GM19438 (cell line): Measurements from ENCODE around the gene TOMM40L.
A peak's percentile ranks its signal among the peaks of the same experiment; 100 is the strongest.

Experiments
- ATAC-seq: cut with Tn5 transposase; IDR thresholded peaks from one replicate; pipeline ENCODE4 v1.9.1; 2021; ENCODE audit warnings: low read depth; ENCODE audit not compliant: unreplicated experiment

Gene TOMM40L

DNA sequence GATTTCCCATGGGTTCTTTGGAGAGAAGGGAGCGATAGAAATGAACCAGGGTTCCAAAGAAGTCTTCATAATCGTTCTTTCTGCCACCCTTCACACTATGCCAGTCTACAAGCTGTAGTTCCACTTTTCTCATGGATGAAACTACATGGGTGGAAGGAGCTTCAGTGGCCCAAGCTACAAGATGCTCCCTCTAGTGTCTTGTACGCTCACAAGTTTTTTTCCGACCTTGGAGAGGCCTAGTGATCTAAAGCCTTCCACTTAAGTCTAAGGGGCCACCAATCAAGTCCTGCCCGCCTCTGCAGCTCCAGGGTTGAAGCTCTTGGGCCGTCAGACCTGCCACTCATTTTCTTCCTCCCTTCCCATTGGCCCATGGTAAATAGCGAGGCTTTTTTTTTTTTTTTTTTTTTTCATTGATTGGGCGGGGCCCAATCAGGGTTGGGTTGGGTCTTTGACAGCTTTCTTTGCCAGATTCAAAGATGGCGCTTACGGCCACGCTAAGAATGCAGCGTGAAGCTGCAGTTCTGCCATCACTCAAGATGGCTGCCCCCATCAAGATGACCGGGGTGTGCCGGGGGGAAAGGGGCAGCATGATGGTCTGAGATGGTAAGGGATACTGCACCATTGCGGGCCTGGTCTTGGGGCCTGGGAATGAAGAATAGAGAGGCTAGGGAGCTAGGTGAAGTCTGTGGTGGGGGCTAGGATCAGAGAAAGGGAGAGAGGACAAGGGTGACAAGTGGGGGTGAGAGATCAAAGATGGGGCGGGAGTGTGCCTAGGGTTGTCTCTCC lies at the start of gene TOMM40L:
TOMM40L (plus strand) TSS at position 527 of the 786 bp plus-strand sequence. CDS start 430 bp downstream, outside the sequence.
- ATAC-seq = peak; percentile 93

DNA sequence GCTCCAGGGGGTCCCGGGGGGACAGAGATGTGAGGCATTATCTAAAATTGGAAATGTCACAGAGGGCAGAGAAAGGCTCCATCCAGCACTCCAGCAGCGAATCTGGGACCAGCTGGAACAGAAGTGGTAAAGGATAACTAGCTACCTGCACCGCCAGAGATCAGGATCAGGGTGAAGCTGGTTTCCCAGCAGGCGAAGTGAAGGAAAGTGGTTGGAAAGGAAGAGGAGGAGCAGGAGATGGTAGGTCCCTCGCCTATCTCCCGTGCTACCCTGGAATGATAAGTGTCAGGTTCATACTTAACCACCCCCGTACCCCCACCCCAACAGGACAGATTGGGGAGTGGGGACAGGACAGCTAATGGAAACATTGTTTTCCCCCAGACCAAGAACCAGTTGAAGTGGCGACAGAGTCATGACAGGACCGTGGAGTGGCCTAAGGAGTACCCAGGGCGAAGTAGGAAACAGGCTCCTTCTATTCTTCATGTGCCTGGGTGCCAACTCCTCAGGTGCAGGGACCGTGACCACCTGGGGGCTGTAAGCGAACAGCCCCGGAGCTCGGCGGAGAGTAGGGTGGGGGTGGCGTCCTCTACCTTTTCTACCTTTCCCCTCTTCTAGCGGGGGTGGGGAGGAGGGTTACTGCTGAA lies 49.3 kb upstream of the TOMM40L start:
- ATAC-seq = no peak

DNA sequence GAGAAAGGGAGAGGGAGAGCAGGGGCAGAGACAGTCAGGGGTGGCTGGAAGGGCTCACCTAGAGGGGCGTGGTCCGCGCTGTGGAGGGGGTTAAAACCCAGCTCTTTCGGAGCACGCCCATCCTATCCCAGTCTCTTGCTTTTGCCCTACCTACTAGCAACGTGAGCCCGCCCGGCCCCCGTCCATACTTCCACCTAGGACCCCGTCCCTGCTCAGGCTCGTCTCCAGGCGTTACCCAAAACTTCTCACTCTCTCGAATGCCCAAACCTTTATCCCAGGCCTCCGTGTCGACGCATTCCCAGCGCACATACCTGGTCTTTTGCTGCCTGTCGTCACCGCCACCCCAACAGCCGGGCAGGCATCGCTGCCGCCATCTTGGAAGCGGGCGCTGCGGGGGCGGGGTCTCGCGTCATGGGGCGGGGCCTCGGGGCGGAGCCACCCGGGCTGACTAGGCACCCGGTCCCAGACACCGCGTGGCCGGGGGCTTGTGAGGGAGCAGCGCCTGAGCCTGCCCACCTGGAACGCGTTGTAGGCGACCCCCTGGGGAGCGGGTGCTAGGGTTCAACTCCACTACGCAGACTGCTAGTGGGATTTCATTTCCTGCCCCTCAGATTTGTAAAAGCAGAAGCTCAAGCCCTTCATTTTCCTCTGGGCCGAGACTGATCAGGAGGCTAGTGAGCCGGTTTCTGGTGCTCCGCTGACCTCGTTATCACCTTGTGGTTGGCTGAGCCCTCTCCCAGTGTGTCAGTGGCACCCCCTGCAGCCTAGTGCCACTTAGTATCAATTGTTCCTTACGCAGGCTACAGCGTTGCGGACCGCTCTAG lies 48.5 kb upstream of the TOMM40L start, which contains the start of gene B4GALT3:
B4GALT3 (minus strand) TSS at position 396 of the 824 bp plus-strand sequence. CDS start 1,447 bp downstream, outside the sequence.
- peak; percentile 81 for ATAC-seq

DNA sequence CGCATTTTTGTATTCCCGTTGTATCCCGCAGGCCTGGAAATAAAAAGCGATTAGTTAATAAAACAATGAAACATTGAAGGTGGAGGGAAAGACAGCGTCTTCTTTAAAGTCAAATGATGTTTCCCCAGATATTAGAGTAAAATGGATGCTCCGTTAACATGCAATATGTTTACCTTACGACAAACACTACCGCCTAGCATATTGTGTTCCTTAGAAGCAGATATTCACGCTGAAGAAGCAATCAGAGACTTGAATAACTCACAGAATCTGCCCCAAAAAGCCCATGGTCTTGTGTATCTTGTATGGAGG lies 48.0 kb upstream of the TOMM40L start:
- no peak for ATAC-seq

DNA sequence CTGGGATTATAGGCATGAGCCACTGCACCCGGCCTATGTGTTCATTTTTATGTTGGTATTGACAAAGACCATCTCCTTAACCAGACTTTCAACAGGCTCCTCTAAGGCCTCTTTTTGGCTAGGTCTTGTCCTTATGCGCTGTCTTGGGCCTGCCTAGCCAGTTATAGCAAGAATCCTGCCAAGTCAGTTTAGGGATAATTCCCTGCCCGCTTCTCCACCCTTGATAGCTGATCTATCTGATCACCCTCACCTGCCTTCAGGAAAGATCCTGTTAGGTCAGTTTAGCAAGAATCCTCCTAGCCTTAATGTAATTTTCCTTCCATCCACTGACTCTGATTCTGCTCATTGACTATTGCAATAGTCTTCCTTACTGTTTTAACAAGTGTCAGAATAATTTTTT lies 46.2 kb upstream of the TOMM40L start:
- ATAC-seq = no peak

DNA sequence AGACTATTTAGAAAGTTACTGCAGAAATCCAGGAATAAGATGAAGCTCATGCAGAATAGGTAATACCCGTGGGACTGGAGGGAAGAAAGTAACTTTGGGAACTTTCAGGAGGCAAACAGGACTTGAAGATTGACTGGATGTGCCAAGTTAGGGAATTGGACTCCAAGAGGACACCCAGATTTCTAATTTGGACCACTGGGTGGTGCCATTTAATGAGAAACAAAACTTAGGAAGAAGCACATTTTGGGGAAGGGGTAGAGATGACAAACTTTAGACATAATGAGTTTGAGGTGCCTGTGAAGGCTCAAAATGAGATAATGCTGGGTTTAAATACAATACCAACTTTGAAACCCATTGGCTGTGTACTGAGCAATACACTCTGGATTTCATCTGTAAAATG lies 45.2 kb upstream of the TOMM40L start:
- ATAC-seq = no peak

DNA sequence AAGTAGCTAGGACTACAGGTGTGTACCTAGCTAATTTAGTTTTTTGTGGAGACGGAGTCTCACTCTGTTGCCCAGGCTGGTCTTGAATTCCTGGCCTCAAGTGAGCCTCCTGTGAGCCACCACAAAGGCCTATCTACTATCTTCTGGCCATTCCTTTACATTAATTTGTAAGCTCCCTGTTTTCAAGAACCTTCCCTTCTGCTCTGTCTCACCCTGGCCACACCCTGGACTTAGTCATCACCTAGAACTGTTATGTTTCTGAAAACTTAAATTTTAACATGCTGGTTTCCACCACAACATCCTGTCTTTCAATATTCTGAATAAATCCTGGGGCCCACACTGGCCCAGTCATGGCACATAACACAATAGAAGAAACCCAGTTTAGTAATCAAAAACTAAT lies 43.6 kb upstream of the TOMM40L start:
- peak; percentile 37 for ATAC-seq

DNA sequence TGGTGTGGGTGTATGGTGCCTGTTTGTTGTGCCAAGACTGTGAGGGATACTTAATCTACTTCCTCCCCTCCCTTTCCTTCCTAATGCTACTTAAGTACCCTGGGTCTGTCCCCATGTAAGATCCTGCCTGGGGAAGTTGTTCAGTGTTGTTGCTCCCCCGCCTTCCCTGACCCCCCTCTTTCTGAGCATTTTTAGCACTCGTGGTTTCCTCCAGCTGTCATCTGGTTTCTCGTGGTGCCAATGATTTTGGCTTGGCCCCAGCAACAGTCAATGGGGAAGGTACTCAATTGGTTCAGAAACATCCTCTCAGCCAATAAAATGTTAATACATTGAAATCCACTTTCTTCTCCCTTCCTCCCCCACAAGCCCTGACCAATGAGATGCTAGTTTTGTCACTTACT lies 40.6 kb upstream of the TOMM40L start:
- peak; percentile 60 for ATAC-seq

DNA sequence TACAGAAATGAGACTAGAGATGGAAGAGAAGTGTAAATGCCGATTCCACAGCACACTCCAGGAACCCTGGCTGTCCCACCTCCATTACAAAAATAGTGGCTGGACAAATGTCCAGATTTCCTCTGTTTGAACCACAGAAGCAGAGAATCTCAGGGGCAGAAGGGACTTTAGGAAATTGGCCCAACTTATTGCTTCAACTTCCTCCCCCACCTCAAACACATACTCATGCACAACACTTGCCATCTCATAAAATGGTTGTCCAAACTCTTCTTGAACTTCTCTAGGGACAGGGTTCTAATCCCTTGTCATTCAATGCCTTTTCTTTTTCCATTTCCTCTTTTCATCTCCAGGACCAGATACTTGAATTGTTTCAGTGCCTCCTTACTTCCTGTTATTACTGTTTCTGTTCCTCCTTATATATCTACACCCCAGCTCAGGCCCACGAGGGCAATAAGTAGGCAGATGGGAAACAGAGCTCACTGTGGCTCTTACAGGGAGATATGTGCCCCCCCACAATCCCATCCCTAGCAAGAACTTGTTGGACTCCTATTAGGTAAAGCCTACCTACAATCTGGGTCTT lies 40.0 kb upstream of the TOMM40L start:
- ATAC-seq = no peak

DNA sequence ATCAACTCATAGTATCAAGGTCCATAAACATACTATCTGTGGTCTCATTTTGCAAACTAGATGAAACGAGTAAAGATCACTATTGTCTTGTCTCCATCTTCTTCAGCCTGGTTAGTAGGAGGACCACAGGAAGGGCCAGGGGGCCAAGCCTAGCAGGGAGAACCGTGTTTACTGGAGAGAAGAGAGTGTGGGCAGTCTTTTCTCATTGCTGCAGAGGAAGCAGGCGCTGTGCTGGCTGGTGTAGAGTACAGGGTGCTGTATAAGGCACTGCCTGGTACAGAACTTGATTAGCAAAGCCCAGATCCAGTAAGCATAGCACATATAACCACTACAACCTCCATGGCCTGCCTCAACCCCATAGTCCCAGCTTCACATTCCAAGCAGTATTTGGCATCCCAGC lies 38.5 kb upstream of the TOMM40L start:
- no peak for ATAC-seq

DNA sequence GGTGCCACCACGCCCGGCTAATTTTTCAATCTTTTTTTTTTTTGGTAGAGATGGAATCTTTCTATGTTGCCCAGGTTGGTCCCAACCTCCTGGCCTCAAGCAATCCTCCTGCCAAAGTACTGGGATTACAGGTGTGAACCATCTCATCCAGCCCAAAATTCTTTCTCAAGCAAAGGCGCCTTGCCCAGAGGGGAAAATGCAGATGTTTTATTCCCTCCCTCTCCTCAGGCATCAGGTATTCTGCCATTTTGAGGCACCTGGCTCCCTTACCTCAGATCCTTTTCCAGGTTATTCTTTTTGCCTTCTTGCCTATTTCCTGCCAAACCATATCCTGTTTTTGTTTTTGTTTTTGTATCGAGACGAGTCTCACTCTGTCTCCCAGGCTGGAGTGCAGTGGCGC lies 37.5 kb upstream of the TOMM40L start:
- ATAC-seq = no peak

DNA sequence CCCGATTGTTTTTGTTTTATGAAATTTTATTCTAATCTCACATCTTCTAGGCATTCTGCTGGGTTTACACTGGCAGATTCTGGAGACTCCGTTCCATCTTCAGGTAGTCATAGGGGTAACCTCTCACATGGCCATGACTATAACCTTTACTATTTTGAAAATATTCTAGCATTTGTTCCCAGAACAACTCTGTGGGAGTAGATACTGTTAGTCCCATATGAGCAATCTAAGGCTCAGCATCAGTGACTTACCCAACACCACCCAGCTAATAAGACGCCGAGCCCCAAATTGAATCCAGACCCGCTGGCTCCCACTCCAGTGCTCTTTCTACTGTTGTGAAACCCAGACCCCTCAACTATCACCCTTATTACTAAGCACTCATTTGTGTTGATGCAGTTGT lies 36.8 kb upstream of the TOMM40L start:
- no peak for ATAC-seq

DNA sequence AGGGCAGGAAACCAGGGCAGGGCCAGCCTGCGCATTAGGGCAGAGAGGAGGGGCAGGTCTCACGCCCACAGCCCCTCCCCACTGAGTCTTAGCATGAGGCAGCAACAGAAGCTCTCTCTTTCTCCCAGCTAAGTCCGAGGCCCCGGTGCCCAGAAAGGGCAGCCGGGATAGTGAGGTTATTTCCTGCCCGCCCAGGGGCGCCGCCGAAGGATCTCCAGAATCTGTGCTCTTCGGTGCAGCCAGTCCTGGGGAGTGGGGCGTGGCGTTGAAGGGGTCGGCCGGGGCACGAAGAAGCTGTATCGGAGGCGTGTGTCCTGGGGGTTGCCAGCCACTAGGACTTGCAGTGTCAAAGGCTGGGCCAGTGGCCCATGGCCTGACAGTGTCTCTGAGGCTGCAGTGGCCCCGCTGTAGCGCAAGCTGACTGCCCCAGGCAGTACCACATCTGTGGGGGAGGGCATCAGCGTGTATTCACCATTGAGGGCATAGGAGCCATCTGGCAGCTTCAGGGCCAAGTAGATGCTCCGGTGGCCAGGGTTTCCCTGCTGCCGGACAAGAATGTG lies 34.8 kb upstream of the TOMM40L start:
- no peak for ATAC-seq

DNA sequence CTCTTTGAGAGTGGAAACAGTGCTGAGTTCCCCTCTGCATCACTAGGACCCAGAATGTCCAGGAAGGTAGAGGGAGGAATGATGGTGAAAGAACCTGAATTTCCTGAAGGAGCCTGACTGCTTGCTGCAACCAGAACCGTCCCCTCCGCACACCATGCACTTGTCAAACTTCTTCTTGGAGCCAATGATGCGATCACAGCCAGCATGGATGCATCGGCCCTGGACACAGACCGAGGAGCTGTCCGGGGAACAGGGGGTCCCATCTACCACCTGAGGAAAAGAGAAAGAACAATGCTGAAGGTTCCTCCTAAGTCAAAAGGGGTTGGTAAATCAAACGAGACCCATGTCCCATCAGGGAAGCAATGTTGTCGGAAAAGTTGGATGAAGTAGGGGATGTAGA lies 33.9 kb upstream of the TOMM40L start:
- no peak for ATAC-seq

DNA sequence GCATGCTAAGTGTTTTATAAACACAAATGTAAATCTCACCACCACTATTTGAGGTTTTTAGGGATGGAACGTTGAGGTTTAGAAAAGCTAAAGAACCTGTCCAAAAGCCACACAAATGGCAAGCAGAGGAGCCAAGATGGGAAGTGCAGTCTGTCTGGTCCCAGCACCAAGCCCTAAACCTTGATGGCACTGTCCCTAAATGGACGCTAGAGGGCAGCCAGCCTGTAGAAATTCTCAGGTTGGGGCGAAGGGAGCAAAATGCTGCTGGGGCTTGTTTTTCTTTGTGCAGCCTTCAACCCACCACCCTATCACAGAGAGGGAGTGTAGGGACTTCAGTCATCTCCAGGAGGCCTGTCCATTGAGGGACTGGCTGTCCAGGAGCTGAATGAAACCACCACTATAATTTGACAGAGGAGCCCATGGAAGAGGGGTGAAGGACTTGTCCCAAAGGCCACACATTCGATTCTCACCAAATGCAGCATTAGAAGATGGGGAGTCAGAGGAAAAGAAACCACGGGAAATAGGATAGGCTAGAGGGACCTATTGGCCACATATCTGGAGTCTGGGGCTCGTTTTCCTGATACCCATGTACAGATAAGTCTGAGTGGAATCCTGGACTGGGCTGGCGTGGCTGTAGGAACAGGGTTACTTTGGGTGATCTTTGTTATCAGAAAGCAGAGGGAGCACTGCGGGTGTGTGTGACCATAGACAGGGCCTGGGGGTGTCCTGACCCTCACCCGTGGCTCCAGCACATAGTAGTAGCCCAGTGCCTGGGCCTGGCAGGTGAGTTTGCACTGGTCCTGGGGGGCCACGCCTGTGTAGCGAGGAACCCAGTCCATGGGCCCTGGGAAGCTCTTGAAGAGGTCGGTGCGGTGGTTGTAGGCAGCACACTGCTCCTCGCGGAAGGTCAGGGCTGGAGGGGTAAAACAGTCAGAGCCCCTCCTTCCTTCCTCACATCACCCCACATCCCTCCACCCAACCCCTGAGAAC lies 33.1 kb upstream of the TOMM40L start:
- ATAC-seq = peak; percentile 58

DNA sequence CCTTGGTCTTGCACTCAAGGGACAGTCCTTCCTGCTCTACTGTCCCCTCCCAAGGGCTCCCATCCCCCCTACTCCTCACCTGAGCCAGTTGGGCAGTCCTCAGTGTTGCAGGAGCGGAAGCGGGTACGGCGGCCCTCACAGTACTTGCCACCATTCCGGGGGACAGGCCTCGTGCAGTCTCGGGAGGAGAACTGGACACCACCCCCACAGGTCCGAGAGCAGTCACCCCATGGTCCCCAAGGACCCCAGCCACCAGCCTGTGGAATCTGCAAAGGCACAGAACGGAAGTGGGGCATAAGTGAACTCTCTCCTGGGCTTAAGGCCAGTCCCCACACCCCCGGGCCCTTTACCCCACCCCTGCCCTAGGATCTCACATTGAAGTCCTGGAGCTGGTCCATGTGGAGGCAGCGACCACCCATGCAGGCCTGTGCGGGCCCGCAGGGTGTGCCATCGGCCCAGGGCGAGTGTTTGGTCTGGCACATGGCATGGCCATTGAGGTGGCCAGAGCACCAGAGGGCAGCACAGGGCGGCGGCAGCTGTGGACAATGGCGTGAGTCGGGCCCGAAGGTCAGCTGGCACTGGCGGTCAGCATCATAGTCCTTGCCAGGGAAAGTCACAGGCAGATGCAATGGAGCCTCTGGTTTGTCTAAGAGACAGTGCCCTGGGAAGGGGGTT lies 32.2 kb upstream of the TOMM40L start:
- no peak for ATAC-seq

DNA sequence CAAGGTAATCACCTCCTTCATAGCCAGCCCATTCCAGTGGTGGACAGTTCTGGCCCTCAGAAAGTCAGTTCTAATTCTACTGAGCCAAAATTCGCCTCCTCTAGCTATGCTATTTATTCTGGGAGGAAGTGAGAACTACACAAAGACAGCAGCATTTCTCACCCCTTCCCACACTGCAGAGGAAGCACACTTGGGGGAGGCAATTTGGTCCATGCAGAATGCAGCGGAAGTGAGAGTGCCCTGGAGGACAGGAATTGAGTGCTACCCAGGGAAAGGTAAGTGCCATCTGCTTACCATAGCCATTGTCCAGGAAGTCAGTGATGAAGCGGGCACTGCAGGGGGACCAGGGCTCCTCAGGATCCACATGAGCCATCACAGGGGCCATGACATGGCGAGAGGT lies 30.7 kb upstream of the TOMM40L start:
- peak; percentile 54 for ATAC-seq

DNA sequence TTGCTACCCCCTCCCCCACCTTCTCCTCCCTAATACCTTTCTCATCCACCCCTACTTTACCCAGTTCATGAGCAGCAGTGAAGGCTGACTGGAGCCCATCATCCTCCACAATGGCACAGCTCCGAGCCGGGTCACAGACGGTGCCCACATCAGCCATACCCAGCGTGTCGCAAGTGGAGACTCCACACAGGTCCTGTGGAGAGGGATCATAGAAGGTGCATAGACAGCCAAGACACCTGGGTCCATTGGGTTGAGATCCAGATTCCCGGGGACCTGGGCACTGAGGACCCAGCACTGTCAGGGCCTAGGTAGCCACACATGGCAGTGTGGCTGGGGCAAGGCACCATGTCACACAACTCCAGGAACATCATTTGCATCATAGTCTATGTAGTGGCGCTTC lies 29.7 kb upstream of the TOMM40L start:
- no peak for ATAC-seq
